B cell (primary cell): Measurements from ENCODE around the gene VPS11.

Experiments used
- EZH2 ChIP-seq: IDR thresholded peaks from 2 replicates; pipeline ENCODE4 v1.6.1; 2012; ENCODE audit warnings: borderline replicate concordance, low read depth, mild to moderate bottlenecking, moderate library complexity, low read length; ENCODE audit not compliant: insufficient read depth, poor library complexity, severe bottlenecking
- TF ChIP-seq, protein P1 (sequence below): fragments of 200-600 bp; IDR thresholded peaks from one replicate; pipeline ENCODE4 v1.8.0; 2022; ENCODE audit warnings: antibody characterized with exemption, mild to moderate bottlenecking

DNA sequence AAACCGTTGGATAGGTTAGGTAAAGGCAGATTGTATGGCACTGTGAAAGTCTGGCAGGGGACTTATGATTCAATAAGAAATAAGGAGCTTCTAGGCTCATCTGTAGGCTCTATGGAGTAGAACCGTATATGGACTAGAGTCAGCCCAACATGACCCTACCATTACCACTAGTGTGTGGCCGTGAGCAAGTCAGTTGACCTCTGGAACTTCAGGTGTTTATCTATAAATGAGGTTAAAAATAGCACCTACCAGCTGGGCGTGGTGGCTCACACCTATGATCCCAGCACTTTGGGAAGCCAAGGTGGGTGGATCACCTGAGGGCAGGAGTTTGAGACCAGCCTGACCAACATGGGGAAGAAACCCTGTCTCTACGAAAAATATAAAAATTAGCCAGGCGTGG lies 58.2 kb downstream of the VPS11 start:
- TF ChIP-seq, protein P1, sequence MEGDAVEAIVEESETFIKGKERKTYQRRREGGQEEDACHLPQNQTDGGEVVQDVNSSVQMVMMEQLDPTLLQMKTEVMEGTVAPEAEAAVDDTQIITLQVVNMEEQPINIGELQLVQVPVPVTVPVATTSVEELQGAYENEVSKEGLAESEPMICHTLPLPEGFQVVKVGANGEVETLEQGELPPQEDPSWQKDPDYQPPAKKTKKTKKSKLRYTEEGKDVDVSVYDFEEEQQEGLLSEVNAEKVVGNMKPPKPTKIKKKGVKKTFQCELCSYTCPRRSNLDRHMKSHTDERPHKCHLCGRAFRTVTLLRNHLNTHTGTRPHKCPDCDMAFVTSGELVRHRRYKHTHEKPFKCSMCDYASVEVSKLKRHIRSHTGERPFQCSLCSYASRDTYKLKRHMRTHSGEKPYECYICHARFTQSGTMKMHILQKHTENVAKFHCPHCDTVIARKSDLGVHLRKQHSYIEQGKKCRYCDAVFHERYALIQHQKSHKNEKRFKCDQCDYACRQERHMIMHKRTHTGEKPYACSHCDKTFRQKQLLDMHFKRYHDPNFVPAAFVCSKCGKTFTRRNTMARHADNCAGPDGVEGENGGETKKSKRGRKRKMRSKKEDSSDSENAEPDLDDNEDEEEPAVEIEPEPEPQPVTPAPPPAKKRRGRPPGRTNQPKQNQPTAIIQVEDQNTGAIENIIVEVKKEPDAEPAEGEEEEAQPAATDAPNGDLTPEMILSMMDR, result no peak
- no peak for TF ChIP-seq EZH2
